SK-N-SH treated with all-trans-retinoic acid at 6 μM for 48 hours (cell line): Measurements from ENCODE around the gene SMIM10.

ENCODE experiments used
- CREB5 ChIP-seq: fragments of 250-450 bp; sonication (Bioruptor Pico); IDR thresholded peaks from 2 replicates; pipeline ENCODE4 v1.5.1; 2020; ENCODE audit warnings: low read depth, mild to moderate bottlenecking, moderate library complexity
- ESRRG ChIP-seq: fragments of 250-450 bp; sonication (Bioruptor Pico); IDR thresholded peaks from 2 replicates; pipeline ENCODE4 v1.6.1; 2021; ENCODE audit warnings: mild to moderate bottlenecking
- POU6F1 ChIP-seq: fragments of 250-450 bp; sonication (Bioruptor Pico); IDR thresholded peaks from 2 replicates; pipeline ENCODE4 v1.8.0; 2021; ENCODE audit warnings: low read depth, mild to moderate bottlenecking, moderate library complexity, borderline replicate concordance

- TF ChIP-seq CREB5 (CRISPR knock-in tag) (no peak), ESRRG (no peak), POU6F1 (CRISPR knock-in tag) (no peak)
Observed at GRCh38 chrX:134975516-134975915, 15.3 kb upstream of the SMIM10 start.
